ENCODE results near the gene TSG101. TPM values are rescaled to one million over a fixed set of nuclear protein-coding genes. Genes with fewer than 3 reads are reported as not detected.

TSG101 gene
- total and polyA plus RNA-seq, 11 donors, result 33.1 to 156 (median 69.1) TPM

DNA sequence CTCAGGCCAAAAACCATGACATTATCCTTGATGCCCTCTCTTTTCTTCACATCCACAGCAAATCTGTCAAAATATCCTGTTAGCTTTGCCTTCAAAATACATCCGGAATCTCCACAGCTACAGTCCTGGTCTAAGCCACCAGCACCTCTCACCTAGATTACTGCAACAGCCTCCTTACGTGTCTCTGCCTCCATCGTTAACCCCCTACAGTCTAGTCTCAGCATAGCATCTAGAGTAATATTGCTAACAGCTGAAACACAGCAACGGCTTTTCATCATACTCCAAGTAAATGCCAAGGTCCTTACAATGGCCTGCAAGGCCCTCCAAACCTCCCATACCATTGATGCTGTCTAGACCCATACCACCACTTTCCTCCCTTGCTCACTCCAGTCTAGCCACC, 4.4 kb downstream of the TSG101 start:
- no peak for DNase-seq
- Histone ChIP-seq H3K4me1 (peaks cover 0 to 29% (median 11%) of the 10 kb centered on the region in 12 donors), H3K4me3 (no peak overlapping the region), H3K9me3 (no peaks in the 10 kb centered on the region), H3K36me3 (peaks cover 0 to 39% (median 18%) of the 10 kb centered on the region in 9 donors), H3K27ac (no peak overlapping the region), H3K27me3 (no peaks in the 10 kb centered on the region)
- ATAC-seq, result no peak
- TF ChIP-seq POLR2A (IDR thresholded peaks at IDR 0.05), result no peak
- TF ChIP-seq, protein P1, sequence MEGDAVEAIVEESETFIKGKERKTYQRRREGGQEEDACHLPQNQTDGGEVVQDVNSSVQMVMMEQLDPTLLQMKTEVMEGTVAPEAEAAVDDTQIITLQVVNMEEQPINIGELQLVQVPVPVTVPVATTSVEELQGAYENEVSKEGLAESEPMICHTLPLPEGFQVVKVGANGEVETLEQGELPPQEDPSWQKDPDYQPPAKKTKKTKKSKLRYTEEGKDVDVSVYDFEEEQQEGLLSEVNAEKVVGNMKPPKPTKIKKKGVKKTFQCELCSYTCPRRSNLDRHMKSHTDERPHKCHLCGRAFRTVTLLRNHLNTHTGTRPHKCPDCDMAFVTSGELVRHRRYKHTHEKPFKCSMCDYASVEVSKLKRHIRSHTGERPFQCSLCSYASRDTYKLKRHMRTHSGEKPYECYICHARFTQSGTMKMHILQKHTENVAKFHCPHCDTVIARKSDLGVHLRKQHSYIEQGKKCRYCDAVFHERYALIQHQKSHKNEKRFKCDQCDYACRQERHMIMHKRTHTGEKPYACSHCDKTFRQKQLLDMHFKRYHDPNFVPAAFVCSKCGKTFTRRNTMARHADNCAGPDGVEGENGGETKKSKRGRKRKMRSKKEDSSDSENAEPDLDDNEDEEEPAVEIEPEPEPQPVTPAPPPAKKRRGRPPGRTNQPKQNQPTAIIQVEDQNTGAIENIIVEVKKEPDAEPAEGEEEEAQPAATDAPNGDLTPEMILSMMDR (IDR thresholded peaks at IDR 0.05), result no peak
- WGBS, 4 donors, result 64 to 75% (median 71%) methylated on average over 4 of the region's 4 CpGs
- intact Hi-C loops (cut with DNase I), result loop anchor here in 4 of 10 donors (10.0 kb wide), 2 partner anchors 128 to 198 kb away; partner anchors contain the start of genes LDHA (in 3 of the 4), GTF2H1 (in 2 of the 4) and HPS5 (in 2 of the 4)

DNA sequence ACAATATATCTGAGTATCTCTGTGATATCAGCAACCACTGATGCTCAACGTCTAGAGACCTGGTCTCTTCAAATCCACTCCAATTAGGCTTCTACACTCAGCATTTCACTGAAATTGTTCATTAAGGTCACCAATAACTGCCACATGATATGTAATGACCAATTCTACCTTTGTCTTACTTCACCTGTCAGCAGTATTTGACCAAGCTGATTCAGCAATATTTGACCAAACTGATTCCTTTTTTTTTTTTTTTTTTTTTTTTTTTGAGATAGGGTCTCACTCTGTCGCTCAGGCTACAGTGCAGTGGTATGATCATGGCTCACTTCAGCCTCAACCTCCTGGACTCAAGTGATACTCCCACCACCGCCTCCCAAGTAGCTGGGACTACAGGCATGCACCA, 5.6 kb downstream of the TSG101 start:
- intact Hi-C loops (cut with DNase I), result loop anchor here in 4 of 10 donors (10.0 kb wide), 2 partner anchors 126 to 196 kb away; partner anchors contain the start of genes LDHA (in 3 of the 4), GTF2H1 (in 2 of the 4) and HPS5 (in 2 of the 4)
- no peak for ATAC-seq
- TF ChIP-seq, protein P1 (IDR thresholded peaks at IDR 0.05), result no peak
- TF ChIP-seq POLR2A (IDR thresholded peaks at IDR 0.05), result no peak
- no peak for DNase-seq
- no peaks in the 10 kb centered on the region for H3K27me3 ChIP-seq
- WGBS, 4 donors, result 81 to 97% (median 94%) methylated on average over 3 of the region's 3 CpGs
- no peak overlapping the region for H3K4me3 ChIP-seq
- H3K36me3 ChIP-seq, result peaks cover 0 to 46% (median 26%) of the 10 kb centered on the region in 9 donors
- no peaks in the 10 kb centered on the region for H3K9me3 ChIP-seq
- H3K4me1 ChIP-seq, result peaks cover 0 to 27% (median 11%) of the 10 kb centered on the region in 12 donors
- no peak overlapping the region for H3K27ac ChIP-seq

DNA sequence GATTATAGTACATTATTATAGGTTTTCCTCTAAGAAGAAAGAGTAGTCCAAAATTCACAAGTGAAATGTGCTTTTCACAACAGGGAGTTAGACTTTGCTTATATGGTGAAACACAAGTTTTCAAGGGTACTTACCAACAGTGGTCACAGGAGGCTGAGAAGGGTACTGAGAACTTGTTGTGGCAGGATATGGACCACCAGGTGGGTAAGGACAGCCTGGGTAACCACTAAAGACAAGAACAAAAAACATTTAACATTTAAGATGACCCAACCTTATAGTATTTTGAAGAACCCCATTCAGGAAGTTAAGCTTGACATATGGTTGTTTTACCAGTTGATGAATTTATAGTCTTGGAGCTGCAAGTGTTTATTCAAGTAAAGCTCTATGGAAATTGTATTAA, 24.4 kb downstream of the TSG101 start:
- no peak for DNase-seq
- Histone ChIP-seq H3K36me3 (peaks cover 0 to 96% (median 89%) of the 10 kb centered on the region in 9 donors), H3K27ac (no peak overlapping the region), H3K4me1 (no peaks in the 10 kb centered on the region), H3K9me3 (no peaks in the 10 kb centered on the region), H3K27me3 (no peaks in the 10 kb centered on the region), H3K4me3 (no peak overlapping the region)
- intact Hi-C loops (cut with DNase I), result no loop called here
- ATAC-seq, result no peak
- TF ChIP-seq POLR2A (IDR thresholded peaks at IDR 0.05), result no peak
- TF ChIP-seq, protein P1 (IDR thresholded peaks at IDR 0.05), result no peak

DNA sequence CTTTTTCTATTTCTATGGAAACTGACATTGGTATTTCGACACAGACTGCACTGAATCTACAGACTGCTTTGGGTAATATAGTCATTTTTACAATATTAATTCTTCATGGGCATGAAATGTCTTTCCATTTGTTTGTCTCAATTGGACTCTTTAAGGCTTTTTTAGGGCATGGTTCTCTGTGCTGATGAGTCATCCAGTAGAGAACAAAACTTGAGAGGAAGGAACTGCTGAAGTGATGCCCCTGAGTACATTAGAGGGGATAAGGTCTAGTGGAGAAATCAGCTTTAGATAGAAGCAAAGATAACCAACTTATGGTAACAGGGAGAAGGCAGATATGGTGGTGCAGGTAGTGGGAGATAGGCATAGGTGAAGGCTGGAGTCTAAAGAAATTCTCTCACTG, 25.1 kb downstream of the TSG101 start:
- intact Hi-C loops (cut with DNase I), result no loop called here

More for the DNA sequence above, 25.1 kb downstream of the TSG101 start:
- Histone ChIP-seq H3K27me3 (no peaks in the 10 kb centered on the region), H3K4me3 (no peak overlapping the region), H3K4me1 (no peaks in the 10 kb centered on the region), H3K9me3 (no peaks in the 10 kb centered on the region), H3K36me3 (peaks cover 0 to 96% (median 89%) of the 10 kb centered on the region in 9 donors), H3K27ac (no peak overlapping the region)
- no peak for DNase-seq
- no peak for ATAC-seq
- WGBS, 4 donors, result 95 to 100% (median 98%) methylated on average over 1 of the region's 1 CpG
- TF ChIP-seq, protein P1 (IDR thresholded peaks at IDR 0.05), result no peak
- no peak for TF ChIP-seq POLR2A (IDR thresholded peaks at IDR 0.05)

Data from heart left ventricle (tissue), 16 donors.